HepG2 (cell line): Measurements from ENCODE around the gene DSCAML1. TPM values are rescaled to one million over a fixed set of nuclear protein-coding genes. Genes with fewer than 3 reads are reported as not detected.

Source experiments
- ATAC-seq: fragments of 200-7000 bp; cut with Tn5 transposase; 3 replicates; pipeline ENCODE4 v1.9.1; 2020; ENCODE audit warnings: mild to moderate bottlenecking, moderate library complexity
- BruUV-seq: library from RNA; stranded (reverse); fragments of 400-500 nt; replicated peaks from 2 replicates; lab custom pipeline; 2021; lab: Mats Ljungman, UMichigan
- CTCF ChIA-PET: fragments of 300-600 bp; formaldehyde crosslinking; extraction: SDS; loops from one replicate; lab custom pipeline; 2021; ENCODE audit warnings: low total read pairs, inconsistent platforms, low intra/inter-chr PET ratio; lab: Yijun Ruan, JAX
- POLR2A ChIA-PET: fragments of 350-600 bp; sonication (Branson Sonifier 250); formaldehyde crosslinking; loops from one replicate; lab custom pipeline; 2020; ENCODE audit warnings: antibody characterized with exemption, inconsistent platforms; lab: Yijun Ruan, JAX
- DNase-seq: peaks from one replicate; pipeline ENCODE4 v3.0.0-alpha.2; 2015; ENCODE audit warnings: low spot score
- FAIRE-seq: peaks from 3 replicates; lab custom pipeline; 2011; peaks lifted over from hg19 to GRCh38; lab: Jason Lieb, UNC
- H2AFZ ChIP-seq: one replicate; pipeline ENCODE4 v1.6.1; 2011; ENCODE audit warnings: low read length, inconsistent platforms
- H3K27ac ChIP-seq: fragments of 300-600 bp; 3 replicates; pipeline ENCODE4 v1.8.0; 2011; ENCODE audit warnings: mixed run types, mild to moderate bottlenecking, mixed read lengths, low read length, inconsistent platforms; ENCODE audit not compliant: insufficient read depth; ENCODE audit errors: extremely low read length
- H3K27me3 ChIP-seq, 2 experiments: fragments of 200-600 bp in 1 of 2; 2 replicates in 1 of 2; 3 replicates in 1 of 2; pipeline versions ENCODE4 v1.6.0 to v1.8.0; 2011; ENCODE audit warnings: low read length in 2 of 2, mild to moderate bottlenecking in 2 of 2, moderate library complexity in 2 of 2, inconsistent platforms in 1 of 2; ENCODE audit not compliant: insufficient read depth in 2 of 2, control insufficient read depth in 1 of 2
- H3K36me3 ChIP-seq, 2 experiments: fragments of 200-600 bp in 1 of 2; replicated peaks in 1 of 2; 2 replicates in 1 of 2; 3 replicates in 1 of 2; pipeline versions ENCODE4 v1.5.1 to v1.8.0; 2011; ENCODE audit warnings: low read length in 2 of 2, inconsistent platforms in 1 of 2; ENCODE audit not compliant: insufficient read depth in 2 of 2, control insufficient read depth in 1 of 2
- H3K4me1 ChIP-seq: 2 replicates; pipeline ENCODE4 v1.5.1; 2012; ENCODE audit warnings: low read length, inconsistent platforms; ENCODE audit not compliant: insufficient read depth
- H3K4me2 ChIP-seq: 2 replicates; pipeline ENCODE4 v1.6.0; 2011; ENCODE audit warnings: low read depth, low read length, inconsistent platforms
- H3K4me3 ChIP-seq, 3 experiments: fragments of 200-600 bp in 1 of 3; sonication (generic), shearing (Covaris generic) in 1 of 3; replicated peaks in 1 of 3; 2 replicates each; pipeline ENCODE4 v1.5.1; 2011 to 2016; ENCODE audit warnings: low read length in 3 of 3, inconsistent platforms in 2 of 3, low read depth in 2 of 3, mild to moderate bottlenecking in 2 of 3, control low read depth in 1 of 3, mixed read lengths in 1 of 3; ENCODE audit not compliant: insufficient read depth in 1 of 3
- H3K79me2 ChIP-seq: one replicate; pipeline ENCODE4 v1.6.1; 2011; ENCODE audit warnings: low read length, inconsistent platforms; ENCODE audit not compliant: insufficient read depth
- H3K9ac ChIP-seq: 2 replicates; pipeline ENCODE4 v1.6.0; 2011; ENCODE audit warnings: mild to moderate bottlenecking, low read depth, low read length, inconsistent platforms; ENCODE audit not compliant: insufficient read depth
- H3K9me3 ChIP-seq: 2 replicates; pipeline ENCODE4 v1.5.1; 2012; ENCODE audit warnings: mild to moderate bottlenecking, low read length
- H4K20me1 ChIP-seq: 2 replicates; pipeline ENCODE4 v1.6.0; 2011; ENCODE audit warnings: inconsistent platforms, mild to moderate bottlenecking, low read length, moderate library complexity; ENCODE audit not compliant: insufficient read depth
- PHF20 ChIP-seq: sonication (generic); formaldehyde crosslinking; IDR thresholded peaks from 2 replicates; pipeline ENCODE4 v1.5.0; 2020; ENCODE audit warnings: mild to moderate bottlenecking, missing genetic modification reagents
- RXRA ChIP-seq: sonication (generic); formaldehyde crosslinking; IDR thresholded peaks from 2 replicates; pipeline ENCODE4 v1.5.1; 2020; ENCODE audit warnings: missing genetic modification reagents
- STAG1 ChIP-seq: sonication (generic); formaldehyde crosslinking; IDR thresholded peaks from 2 replicates; pipeline ENCODE4 v1.4.0; 2020; ENCODE audit warnings: missing genetic modification reagents
- TSC22D2 ChIP-seq: sonication (generic); formaldehyde crosslinking; IDR thresholded peaks from 2 replicates; pipeline ENCODE4 v1.5.1; 2020; ENCODE audit warnings: missing genetic modification reagents, mild to moderate bottlenecking, borderline replicate concordance
- ZBTB25 ChIP-seq: IDR thresholded peaks from 2 replicates; pipeline ENCODE4 v1.6.1; 2018; ENCODE audit warnings: missing genetic modification reagents
- ZNF572 ChIP-seq: sonication (generic); formaldehyde crosslinking; IDR thresholded peaks from 2 replicates; pipeline ENCODE4 v1.5.1; 2020; ENCODE audit warnings: mild to moderate bottlenecking, missing genetic modification reagents
- WGBS: methylation state at CpG from one replicate; pipeline ENCODE4 v1.1.6; 2017; ENCODE audit warnings: low lambda C conversion rate; 5-methylcytosine and 5-hydroxymethylcytosine counted together
- in situ Hi-C: cut with HindIII; loops from 2 replicates; pipeline ENCODE4 v1.10.0; 2017; ENCODE audit warnings: low pct_unique_long_range_greater_than_20kb; ENCODE audit not compliant: extremely low pct_ligation_motif_present
- intact Hi-C: fragments of 100-400 bp; cut with micrococcal nuclease; formaldehyde crosslinking; loops from one replicate; pipeline ENCODE4 v1.10.0; 2022; ENCODE audit not compliant: unreplicated experiment
- polyA plus RNA-seq, 8 experiments: library from polyadenylated mRNA; depleted of rRNA in 3 of 8; stranded (reverse) in 7 of 8; unstranded in 1 of 8; fragments of >200 nt; fragmentation: Illumina TruSeq in 4 of 8; extraction: Trizol in 4 of 8; gene quantifications; 2 replicates each; pipeline versions ENCODE4 v1.2.1 to v1.2.3, GENCODE V29; 2011 to 2016; ENCODE audit warnings: low read depth in 4 of 8, missing spikeins in 1 of 8, mixed read lengths in 1 of 8; ENCODE audit not compliant: insufficient read depth in 1 of 8
- total RNA-seq, 5 experiments: library from RNA; depleted of rRNA; stranded (reverse); fragments of >200 nt; fragmentation: Illumina TruSeq; extraction: Trizol; gene quantifications; 2 replicates each; pipeline ENCODE4 v1.2.3, GENCODE V29; 2016; ENCODE audit warnings: low read depth in 1 of 5

The DSCAML1 gene
- total and polyA plus RNA-seq, 2 of the 13 experiments (the other 11 are each of a cell fraction or from before 2014, with no cell fraction given) = 0.29 to 0.40 TPM

GRCh38 chr11:117678658-117679406 lies 118.2 kb downstream of the DSCAML1 start:
- no peaks in the 10 kb centered on the region for H3K9me3 ChIP-seq
- H3K27ac ChIP-seq = no peak overlapping the region
- no peaks in the 10 kb centered on the region for H3K79me2 ChIP-seq
- no peak overlapping the region for H3K4me3 ChIP-seq
- ChIA-PET POLR2A (no interaction called here), CTCF (no interaction called here)
- intact Hi-C loops = no loop called here
- FAIRE-seq (no peak), DNase-seq (no peak), ATAC-seq (peak; percentile 36; the same call in 2 of the 3 replicates)
- H3K4me1 ChIP-seq = peaks cover 21% of the 10 kb centered on the region
- no peak overlapping the region for H3K9ac ChIP-seq
- 29% methylated on average over 8 of the region's 18 CpGs for WGBS
- H3K36me3 ChIP-seq = no peaks in the 10 kb centered on the region
- in situ Hi-C loops = no loop called here
- H3K4me2 ChIP-seq = no peak overlapping the region
- BruUV-seq = no TSS peak
- no peaks in the 10 kb centered on the region; the same call in 1 of the 2 replicates for H4K20me1 ChIP-seq
- no peak overlapping the region for H2AFZ ChIP-seq
- TF ChIP-seq PHF20 (CRISPR knock-in tag) = no peak
- TF ChIP-seq STAG1 = no peak
- no peak for TF ChIP-seq ZBTB25 (CRISPR knock-in tag)
- peaks cover 2 to 12% of the 10 kb centered on the region in 2 experiments; a peak in 2 of 5 replicates for H3K27me3 ChIP-seq

GRCh38 chr11:117677729-117678310 lies 119.2 kb downstream of the DSCAML1 start:
- in situ Hi-C loops = no loop called here
- Histone ChIP-seq H3K36me3 (no peaks in the 10 kb centered on the region), H3K4me3 (no peak overlapping the region), H3K27me3 (peaks cover 2 to 12% of the 10 kb centered on the region in 2 experiments; a peak in 2 of 5 replicates), H3K27ac (no peak overlapping the region), H3K4me1 (peaks cover 21% of the 10 kb centered on the region), H3K9ac (no peak overlapping the region), H4K20me1 (no peaks in the 10 kb centered on the region; the same call in 1 of the 2 replicates), H3K9me3 (no peaks in the 10 kb centered on the region), H3K79me2 (no peaks in the 10 kb centered on the region), H2AFZ (no peak overlapping the region), H3K4me2 (no peak overlapping the region)
- FAIRE-seq (no peak), ATAC-seq (no peak), DNase-seq (no peak)
- BruUV-seq = no TSS peak
- no peak for TF ChIP-seq ZNF572 (CRISPR knock-in tag)
- no peak for TF ChIP-seq TSC22D2 (CRISPR knock-in tag)
- TF ChIP-seq RXRA (CRISPR knock-in tag) = no peak
- POLR2A ChIA-PET = no interaction called here
- CTCF ChIA-PET = no interaction called here
- intact Hi-C loops = no loop called here
- 59% methylated on average over 10 of the region's 12 CpGs for WGBS
